ENCODE data around the gene C3. TPM values are rescaled to one million over a fixed set of nuclear protein-coding genes. Genes with fewer than 3 reads are reported as not detected.

Gene C3
- total RNA-seq, 1 experiment from 2014 or later: 0.47 TPM

Other genes with a start within 250 kb of the C3 start
- 0.17 TPM in 1 of 2 replicates, not detected in the other for gene DENND1C, start 238.9 kb downstream of the C3 start, total RNA-seq (2014; rRNA removed; shearing (Covaris generic))
- gene TUBB4A, start 218.3 kb downstream of the C3 start, total RNA-seq (2014; rRNA removed; shearing (Covaris generic)): 9.1 and 12.6 TPM in 2 replicates
- gene TNFSF9, start 189.6 kb downstream of the C3 start, total RNA-seq (2014; rRNA removed; shearing (Covaris generic)): not detected in 2 replicates
- gene CD70, start 129.5 kb downstream of the C3 start, total RNA-seq (2014; rRNA removed; shearing (Covaris generic)): 22.7 and 57.3 TPM in 2 replicates
- gene TNFSF14, start 50.5 kb downstream of the C3 start, total RNA-seq (2014; rRNA removed; shearing (Covaris generic)): 0.10 TPM in 1 of 2 replicates, not detected in the other
- 57.8 and 62.3 TPM in 2 replicates for gene GPR108, start 16.9 kb upstream of the C3 start, total RNA-seq (2014; rRNA removed; shearing (Covaris generic))
- 56.2 and 58.3 TPM in 2 replicates for gene TRIP10, start 19.0 kb upstream of the C3 start, total RNA-seq (2014; rRNA removed; shearing (Covaris generic))
- not detected in 2 replicates for gene SH2D3A, start 46.8 kb upstream of the C3 start, total RNA-seq (2014; rRNA removed; shearing (Covaris generic))
- gene VAV1, start 52.1 kb upstream of the C3 start, total RNA-seq (2014; rRNA removed; shearing (Covaris generic)): 0.14 TPM in 1 of 2 replicates, not detected in the other
- gene ADGRE1, start 166.9 kb upstream of the C3 start, total RNA-seq (2014; rRNA removed; shearing (Covaris generic)): 0.45 and 1.1 TPM in 2 replicates

Data from A172 (cell line).